ENCODE measurements around the gene PGAM2. TPM values are rescaled to one million over a fixed set of nuclear protein-coding genes. Genes with fewer than 3 reads are reported as not detected.

The PGAM2 gene
- total RNA-seq: not detected in 2 replicates

DNA sequence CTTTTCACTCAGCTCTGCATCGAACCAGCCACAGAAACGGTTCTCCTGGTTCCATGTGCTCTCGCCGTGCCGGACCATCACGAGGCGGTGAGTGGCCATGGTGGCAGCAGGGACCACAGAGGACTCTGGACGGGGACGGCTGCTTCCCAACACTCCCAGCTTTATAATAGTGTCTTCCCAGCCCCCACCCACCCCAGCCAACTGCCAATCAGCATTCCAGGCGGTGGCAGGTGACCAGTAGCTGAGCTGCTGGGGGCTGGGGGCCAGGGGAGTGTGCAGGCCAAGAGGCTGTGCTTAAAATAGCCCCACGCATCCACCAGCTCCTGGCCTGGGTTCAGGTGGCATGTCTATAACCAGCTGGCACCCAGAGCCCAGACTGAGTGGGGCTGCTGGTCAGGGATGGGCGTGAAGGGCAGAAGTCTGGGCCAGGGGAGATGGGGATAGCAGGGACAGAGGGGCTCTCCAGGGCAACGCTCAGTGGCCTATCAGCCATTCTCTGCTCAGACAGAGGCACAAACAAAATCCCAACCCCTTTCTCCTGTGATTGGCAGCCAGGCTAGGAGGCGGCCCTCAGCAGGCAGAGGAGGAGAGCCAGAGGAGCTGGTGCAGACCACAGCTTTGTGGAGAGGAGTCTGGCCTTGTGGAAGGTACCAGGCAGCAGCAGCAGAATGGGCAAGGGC lies at the start of gene PGAM2:
Gene PGAM2 (minus strand): TSS at position 137 of the 680 bp plus-strand sequence. CDS start 38 bp downstream, at position 99.

DNA sequence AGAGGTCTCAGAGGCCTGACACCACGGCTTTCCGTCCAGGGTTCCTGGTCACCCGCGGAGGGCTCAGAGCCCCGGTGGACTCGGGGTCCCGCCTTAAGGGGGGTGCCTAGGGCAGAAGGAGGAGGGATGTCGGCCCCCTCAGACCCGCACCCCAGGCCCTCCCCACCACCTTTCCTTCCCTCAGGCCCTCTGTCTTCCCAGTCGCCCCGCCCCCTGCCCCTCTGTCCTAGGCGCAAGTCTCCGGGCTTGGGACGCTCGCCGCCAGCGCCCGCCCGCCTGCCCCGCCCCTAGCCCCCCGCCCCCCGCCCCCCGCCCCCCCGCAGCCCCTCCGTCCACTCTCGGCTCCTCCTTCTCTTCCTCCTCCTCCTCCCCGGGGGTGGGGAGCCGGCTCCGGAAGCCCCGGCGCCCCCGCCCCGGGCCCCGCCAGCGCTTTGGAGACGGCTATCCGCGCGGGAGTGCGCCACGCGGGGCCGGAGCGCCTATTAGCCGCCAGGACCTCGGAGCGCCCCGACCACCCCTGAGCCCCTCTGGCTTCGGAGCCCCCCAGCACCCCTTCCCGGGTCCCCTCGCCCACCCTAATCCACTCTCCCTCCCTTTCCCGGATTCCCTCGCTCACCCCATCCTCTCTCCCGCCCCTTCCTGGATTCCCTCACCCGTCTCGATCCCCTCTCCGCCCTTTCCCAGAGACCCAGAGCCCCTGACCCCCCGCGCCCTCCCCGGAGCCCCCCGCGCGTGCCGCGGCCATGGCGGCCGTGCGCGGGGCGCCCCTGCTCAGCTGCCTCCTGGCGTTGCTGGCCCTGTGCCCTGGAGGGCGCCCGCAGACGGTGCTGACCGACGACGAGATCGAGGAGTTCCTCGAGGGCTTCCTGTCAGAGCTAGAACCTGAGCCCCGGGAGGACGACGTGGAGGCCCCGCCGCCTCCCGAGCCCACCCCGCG lies 38.8 kb upstream of the PGAM2 start, which contains the start of gene AEBP1:
Gene AEBP1 (plus strand): TSS at position 423 of the 937 bp plus-strand sequence. CDS start 321 bp downstream, at position 744.

DNA sequence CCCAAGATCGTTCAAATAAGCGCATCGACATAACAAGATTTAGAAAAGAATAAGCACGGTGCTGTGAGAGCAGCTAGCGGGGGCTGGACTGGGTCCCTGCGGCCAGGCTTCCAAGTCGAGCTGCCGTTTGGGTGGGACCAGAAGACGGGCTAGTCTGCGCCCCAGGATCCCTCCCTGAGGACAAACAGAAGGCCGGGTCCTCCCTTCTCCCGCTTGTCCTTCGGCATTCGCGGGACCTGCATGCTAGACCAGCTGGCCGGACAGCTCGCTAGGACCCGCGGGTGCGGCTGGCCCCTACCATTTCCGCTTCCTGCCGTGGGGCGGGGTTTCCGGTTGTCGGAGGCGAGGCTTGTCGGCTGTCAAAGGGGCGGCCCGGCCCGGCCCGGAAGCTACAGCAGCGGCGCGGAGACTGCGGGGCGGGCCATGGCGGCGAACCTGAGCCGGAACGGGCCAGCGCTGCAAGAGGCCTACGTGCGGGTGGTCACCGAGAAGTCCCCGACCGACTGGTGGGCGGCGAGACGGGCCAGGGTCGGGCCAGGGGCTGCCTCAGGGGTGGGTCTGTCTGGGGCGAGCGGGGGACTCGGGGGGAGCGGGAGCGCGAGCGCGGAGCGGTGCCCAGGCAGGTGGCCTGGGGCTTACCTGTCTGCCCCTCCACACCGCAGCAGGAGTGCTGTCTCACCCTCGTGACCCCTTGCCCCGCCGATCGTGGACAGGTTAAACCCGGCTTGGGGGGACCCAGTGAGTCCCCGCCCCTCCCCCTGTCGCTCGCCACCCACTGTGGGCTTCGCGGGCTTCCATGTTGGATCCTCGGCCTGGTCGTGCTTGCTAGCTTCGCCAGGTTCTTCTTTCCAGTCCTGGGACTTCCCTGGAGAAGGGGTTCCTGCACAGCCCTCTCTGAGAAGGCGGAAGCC lies 20.8 kb downstream of the PGAM2 start, which contains the start of gene DBNL:
Gene DBNL (plus strand): TSS at position 388 of the 911 bp plus-strand sequence. CDS start 36 bp downstream, at position 424.

Other genes with a start within 250 kb of the PGAM2 start
- 48.7 and 59.5 TPM in 2 replicates for gene MRPS24, start 196.1 kb downstream of the PGAM2 start, total RNA-seq
- 20.5 and 23.1 TPM in 2 replicates for gene URGCP, start 159.0 kb downstream of the PGAM2 start, total RNA-seq
- gene UBE2D4, start 139.1 kb downstream of the PGAM2 start, total RNA-seq: 3.8 and 5.3 TPM in 2 replicates
- not detected in 2 replicates for gene SPDYE1, start 67.7 kb downstream of the PGAM2 start, total RNA-seq
- gene DBNL, start 20.9 kb downstream of the PGAM2 start, total RNA-seq: 99.4 and 116 TPM in 2 replicates
- gene POLM, start 17.0 kb upstream of the PGAM2 start, total RNA-seq: 5.6 and 7.1 TPM in 2 replicates
- gene AEBP1, start 38.8 kb upstream of the PGAM2 start, total RNA-seq: 10.2 and 14.4 TPM in 2 replicates
- gene POLD2, start 58.0 kb upstream of the PGAM2 start, total RNA-seq: 28.0 and 44.7 TPM in 2 replicates
- gene MYL7, start 75.8 kb upstream of the PGAM2 start, total RNA-seq: not detected in 2 replicates
- gene GCK, start 123.9 kb upstream of the PGAM2 start, total RNA-seq: 0.09 and 0.22 TPM in 2 replicates
- 68.6 and 94.1 TPM in 2 replicates for gene YKT6, start 135.4 kb upstream of the PGAM2 start, total RNA-seq